HepG2 (cell line): ENCODE measurements around the gene ABCA13. TPM values are rescaled to one million over a fixed set of nuclear protein-coding genes. Genes with fewer than 3 reads are reported as not detected.

Experiments used
- ELF4 ChIP-seq: sonication (generic); formaldehyde crosslinking; IDR thresholded peaks from 2 replicates; pipeline ENCODE4 v1.5.0; 2020; ENCODE audit warnings: missing genetic modification reagents, mild to moderate bottlenecking, moderate library complexity, borderline replicate concordance
- FOXJ3 ChIP-seq: sonication (generic); formaldehyde crosslinking; IDR thresholded peaks from 2 replicates; pipeline ENCODE4 v1.4.0; 2020; ENCODE audit warnings: missing genetic modification reagents, mild to moderate bottlenecking, borderline replicate concordance
- FUBP1 ChIP-seq: sonication (generic); formaldehyde crosslinking; IDR thresholded peaks from 2 replicates; pipeline ENCODE4 v1.5.1; 2020; ENCODE audit warnings: missing genetic modification reagents, mild to moderate bottlenecking, borderline replicate concordance
- HMGA1 ChIP-seq: sonication (generic); formaldehyde crosslinking; conservative IDR thresholded peaks from 2 replicates; pipeline ENCODE4 v1.4.0; 2020; ENCODE audit warnings: missing genetic modification reagents
- JUN ChIP-seq: sonication (generic); formaldehyde crosslinking; IDR thresholded peaks from 2 replicates; pipeline ENCODE4 v1.4.0; 2020; ENCODE audit warnings: mild to moderate bottlenecking, missing genetic modification reagents
- PRDM15 ChIP-seq: sonication (generic); formaldehyde crosslinking; IDR thresholded peaks from 2 replicates; pipeline ENCODE4 v1.4.0; 2020; ENCODE audit warnings: missing genetic modification reagents
- RCOR2 ChIP-seq: IDR thresholded peaks from 2 replicates; pipeline ENCODE4 v1.6.1; 2016; ENCODE audit warnings: missing biosample characterization, missing genetic modification reagents
- RFX5 ChIP-seq: IDR thresholded peaks from 2 replicates; pipeline ENCODE4 v1.6.1; 2011; ENCODE audit warnings: low read depth, low read length, improper control_type of control experiment
- RXRA ChIP-seq: sonication (generic); formaldehyde crosslinking; IDR thresholded peaks from 2 replicates; pipeline ENCODE4 v1.5.1; 2020; ENCODE audit warnings: missing genetic modification reagents
- UBTF ChIP-seq: sonication (generic); formaldehyde crosslinking; IDR thresholded peaks from 2 replicates; pipeline ENCODE4 v1.4.0; 2020; ENCODE audit warnings: mild to moderate bottlenecking, missing genetic modification reagents
- ZIK1 ChIP-seq: sonication (generic); formaldehyde crosslinking; IDR thresholded peaks from 2 replicates; pipeline ENCODE4 v1.5.0; 2020; ENCODE audit warnings: mild to moderate bottlenecking, low read depth, missing genetic modification reagents, borderline replicate concordance
- ZNF33B ChIP-seq: sonication (generic); formaldehyde crosslinking; IDR thresholded peaks from 2 replicates; pipeline ENCODE4 v1.5.1; 2020; ENCODE audit warnings: mild to moderate bottlenecking, missing genetic modification reagents
- ZNF354B ChIP-seq: sonication (generic); formaldehyde crosslinking; IDR thresholded peaks from 2 replicates; pipeline ENCODE4 v1.8.0; 2022; ENCODE audit warnings: mild to moderate bottlenecking, missing genetic modification reagents
- ZNF598 ChIP-seq: sonication (generic); formaldehyde crosslinking; IDR thresholded peaks from 2 replicates; pipeline ENCODE4 v1.5.1; 2020; ENCODE audit warnings: mild to moderate bottlenecking, missing genetic modification reagents, borderline replicate concordance
- ZNF687 ChIP-seq: sonication (generic); formaldehyde crosslinking; IDR thresholded peaks from 2 replicates; pipeline ENCODE4 v1.5.1; 2020; ENCODE audit warnings: mild to moderate bottlenecking, missing genetic modification reagents, moderate library complexity
- ZSCAN5A ChIP-seq: sonication (generic); formaldehyde crosslinking; IDR thresholded peaks from 2 replicates; pipeline ENCODE4 v1.8.0; 2022; ENCODE audit warnings: mild to moderate bottlenecking, missing genetic modification reagents, borderline replicate concordance
- polyA plus RNA-seq, 8 experiments: library from polyadenylated mRNA; depleted of rRNA in 3 of 8; stranded (reverse) in 7 of 8; unstranded in 1 of 8; fragments of >200 nt; fragmentation: Illumina TruSeq in 4 of 8; extraction: Trizol in 4 of 8; gene quantifications; 2 replicates each; pipeline versions ENCODE4 v1.2.1 to v1.2.3, GENCODE V29; 2011 to 2016; ENCODE audit warnings: low read depth in 4 of 8, missing spikeins in 1 of 8, mixed read lengths in 1 of 8; ENCODE audit not compliant: insufficient read depth in 1 of 8
- total RNA-seq, 5 experiments: library from RNA; depleted of rRNA; stranded (reverse); fragments of >200 nt; fragmentation: Illumina TruSeq; extraction: Trizol; gene quantifications; 2 replicates each; pipeline ENCODE4 v1.2.3, GENCODE V29; 2016; ENCODE audit warnings: low read depth in 1 of 5

Gene ABCA13
- total and polyA plus RNA-seq, 2 of the 13 experiments (the other 11 are each of a cell fraction or from before 2014, with no cell fraction given): 0.03 TPM; not detected in 1

GRCh38 chr7:48144291-48144768, 26.9 kb upstream of the ABCA13 start (continued):
- TF ChIP-seq RFX5 (no peak), ZNF354B (no peak), FOXJ3 (CRISPR knock-in tag) (peak; percentile 91; the same call in 1 of the 2 replicates), HMGA1 (no peak), ZNF598 (CRISPR knock-in tag) (no peak), ZNF33B (CRISPR knock-in tag) (no peak), ZNF687 (CRISPR knock-in tag) (no peak), UBTF (CRISPR knock-in tag) (peak; percentile 41; the same call in 1 of the 2 replicates), ZIK1 (no peak), RCOR2 (CRISPR knock-in tag) (peak; percentile 77; the same call in 1 of the 2 replicates), PRDM15 (CRISPR knock-in tag) (no peak), ZSCAN5A (no peak), JUN (no peak), RXRA (peak; percentile 40; the same call in 1 of the 2 replicates), FUBP1 (CRISPR knock-in tag) (no peak), ELF4 (no peak)
